HFFc6 (cell line): ENCODE results near the gene RAB44. TPM values are rescaled to one million over a fixed set of nuclear protein-coding genes. Genes with fewer than 3 reads are reported as not detected.

Source experiments
- DNase-seq: peaks from one replicate; pipeline ENCODE4 v3.0.0-alpha.2; 2018
- H3K27ac Mint-ChIP-seq: 2 replicates; pipeline ENCODE4 v1.8.0; 2020; ENCODE audit warnings: mild to moderate bottlenecking, mixed read lengths
- H3K27me3 Mint-ChIP-seq: 2 replicates; pipeline ENCODE4 v1.8.0; 2021; ENCODE audit warnings: mild to moderate bottlenecking, moderate library complexity, mixed read lengths; ENCODE audit not compliant: insufficient read depth
- H3K36me3 Mint-ChIP-seq: 2 replicates; pipeline ENCODE4 v1.8.0; 2021; ENCODE audit warnings: low read depth, mixed read lengths
- H3K4me1 Mint-ChIP-seq: 2 replicates; pipeline ENCODE4 v1.8.0; 2020; ENCODE audit warnings: low read depth, mixed read lengths
- H3K4me3 Mint-ChIP-seq: 2 replicates; pipeline ENCODE4 v1.8.0; 2020; ENCODE audit warnings: mild to moderate bottlenecking, moderate library complexity, mixed read lengths
- H3K9me3 Mint-ChIP-seq: 2 replicates; pipeline ENCODE4 v1.8.0; 2020; ENCODE audit warnings: mild to moderate bottlenecking, mixed read lengths
- total RNA-seq, 6 experiments: library from RNA; stranded (reverse); fragmentation: NEBNext Ultra II Directional; extraction: Animal tissue kit (Norgen Biotek cat#: 25700); gene quantifications; 2 replicates in 1 of 6; 3 replicates in 5 of 6; pipeline ENCODE4 v1.2.3, GENCODE V29; 2021
- TF ChIP-seq, protein P1 (sequence below): fragments of 200-600 bp; sonication (generic); IDR thresholded peaks from 2 replicates; pipeline ENCODE4 v1.5.0; 2021; ENCODE audit warnings: antibody characterized with exemption, mild to moderate bottlenecking

Gene RAB44
- total RNA-seq, 6 experiments from 2014 or later = 0.26 to 0.45 TPM; not detected in 4

DNA sequence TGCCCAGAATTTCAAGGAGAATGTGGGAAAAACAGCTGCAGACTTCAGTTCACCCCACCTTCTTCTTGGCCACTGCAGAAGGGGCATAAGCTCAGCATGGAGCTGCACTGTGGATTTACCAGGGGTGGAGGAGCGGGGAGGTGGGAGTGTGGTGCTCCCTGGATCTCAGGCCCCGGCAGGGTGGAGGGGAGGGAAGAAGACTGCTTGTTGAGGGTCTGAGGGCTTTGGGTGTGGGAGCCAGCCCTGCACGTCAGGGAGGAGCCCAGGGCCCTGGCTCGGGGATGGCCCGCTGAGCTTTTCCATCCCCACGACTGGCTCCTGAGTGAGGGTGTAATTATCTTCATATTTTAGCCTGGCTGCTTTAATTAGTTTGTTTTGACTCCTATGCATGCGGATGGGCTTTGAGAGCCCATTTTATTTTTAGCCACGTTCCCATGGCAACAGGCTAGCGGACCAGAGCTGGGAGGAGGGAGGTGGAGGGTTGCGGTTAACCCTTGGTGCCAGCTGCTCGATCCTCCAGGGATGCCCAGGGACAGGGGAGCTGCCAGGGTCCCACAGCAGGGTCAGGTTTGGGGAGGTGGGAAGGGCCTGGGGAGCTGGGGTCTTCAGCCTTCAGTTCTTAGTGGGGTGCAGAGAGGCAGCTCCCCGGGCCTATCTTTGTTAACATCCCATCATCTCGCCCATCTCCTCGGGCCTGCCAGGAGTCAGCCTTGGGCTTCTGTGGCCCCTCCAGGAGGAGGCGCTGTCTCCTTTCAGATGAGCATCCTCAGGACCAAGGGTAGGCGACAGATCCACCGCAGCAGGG is 68.2 kb downstream of the RAB44 start:
- no peak overlapping the region for H3K27ac Mint-ChIP-seq
- H3K4me3 Mint-ChIP-seq = no peak overlapping the region
- peaks cover 34% of the 10 kb centered on the region for H3K4me1 Mint-ChIP-seq
- peak; percentile 82 for DNase-seq
- TF ChIP-seq, protein P1, sequence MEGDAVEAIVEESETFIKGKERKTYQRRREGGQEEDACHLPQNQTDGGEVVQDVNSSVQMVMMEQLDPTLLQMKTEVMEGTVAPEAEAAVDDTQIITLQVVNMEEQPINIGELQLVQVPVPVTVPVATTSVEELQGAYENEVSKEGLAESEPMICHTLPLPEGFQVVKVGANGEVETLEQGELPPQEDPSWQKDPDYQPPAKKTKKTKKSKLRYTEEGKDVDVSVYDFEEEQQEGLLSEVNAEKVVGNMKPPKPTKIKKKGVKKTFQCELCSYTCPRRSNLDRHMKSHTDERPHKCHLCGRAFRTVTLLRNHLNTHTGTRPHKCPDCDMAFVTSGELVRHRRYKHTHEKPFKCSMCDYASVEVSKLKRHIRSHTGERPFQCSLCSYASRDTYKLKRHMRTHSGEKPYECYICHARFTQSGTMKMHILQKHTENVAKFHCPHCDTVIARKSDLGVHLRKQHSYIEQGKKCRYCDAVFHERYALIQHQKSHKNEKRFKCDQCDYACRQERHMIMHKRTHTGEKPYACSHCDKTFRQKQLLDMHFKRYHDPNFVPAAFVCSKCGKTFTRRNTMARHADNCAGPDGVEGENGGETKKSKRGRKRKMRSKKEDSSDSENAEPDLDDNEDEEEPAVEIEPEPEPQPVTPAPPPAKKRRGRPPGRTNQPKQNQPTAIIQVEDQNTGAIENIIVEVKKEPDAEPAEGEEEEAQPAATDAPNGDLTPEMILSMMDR = peak; percentile 95
- H3K36me3 Mint-ChIP-seq = no peaks in the 10 kb centered on the region
- no peaks in the 10 kb centered on the region for H3K9me3 Mint-ChIP-seq
- peaks cover 3% of the 10 kb centered on the region; the same call in 1 of the 2 replicates for H3K27me3 Mint-ChIP-seq

DNA sequence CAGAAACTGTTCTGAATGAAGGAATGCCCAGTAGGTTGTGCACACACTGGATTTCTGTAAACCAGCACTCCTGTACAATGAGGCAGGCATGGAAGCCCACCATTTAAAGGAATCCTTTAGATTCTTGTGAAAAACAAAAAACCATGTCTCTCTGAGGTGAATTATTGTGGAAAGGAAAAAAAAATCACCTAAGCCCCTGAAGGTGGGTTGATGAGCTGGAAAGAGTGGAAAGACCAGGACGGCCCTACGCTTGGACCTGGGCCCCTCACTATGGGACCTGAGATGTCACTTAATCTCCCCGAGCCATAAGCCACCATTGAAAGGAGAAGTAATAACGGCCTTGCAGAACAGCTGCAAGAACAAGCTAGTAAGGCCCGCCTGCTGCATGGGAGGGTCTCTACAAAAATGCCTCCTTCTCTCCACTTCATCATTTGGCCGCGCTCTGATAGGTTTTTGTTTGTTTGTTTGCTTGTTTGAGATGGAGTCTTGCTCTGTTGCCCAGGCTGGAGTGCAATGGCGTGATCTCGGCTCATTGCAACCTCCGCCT is 68.8 kb downstream of the RAB44 start:
- Mint-ChIP-seq H3K27ac (no peak overlapping the region), H3K4me3 (no peak overlapping the region), H3K4me1 (peaks cover 40% of the 10 kb centered on the region), H3K9me3 (no peaks in the 10 kb centered on the region), H3K27me3 (peaks cover under 1% of the 10 kb centered on the region; the same call in 1 of the 2 replicates), H3K36me3 (no peaks in the 10 kb centered on the region)
- no peak for DNase-seq
- TF ChIP-seq, protein P1 = 0 out of 2 replicates have a peak, but pooled peaks have one; percentile 41

DNA sequence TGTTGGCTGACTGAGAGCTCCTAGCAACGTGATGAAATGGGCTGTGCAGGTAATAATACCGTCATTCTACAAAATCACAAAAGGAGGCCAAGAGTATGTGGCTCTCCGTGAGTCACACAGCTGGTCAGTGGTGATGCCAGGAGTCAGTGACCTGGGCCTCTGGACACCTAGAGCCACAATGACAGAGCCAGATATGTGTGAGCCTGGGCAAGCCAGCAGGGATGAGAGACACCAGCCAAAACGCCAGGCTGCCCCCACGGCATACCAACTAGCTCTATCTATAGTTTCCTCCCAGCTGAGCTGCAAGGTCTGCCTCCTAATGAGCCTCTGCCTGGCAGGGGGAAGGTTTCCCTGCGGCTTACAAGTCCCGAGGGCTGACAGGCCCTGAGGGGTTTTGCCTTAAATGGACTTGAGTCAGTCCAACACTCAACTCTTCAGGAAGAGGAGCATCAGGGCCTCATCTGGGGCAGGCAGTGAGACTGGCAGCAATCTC is 71.6 kb downstream of the RAB44 start:
- TF ChIP-seq, protein P1 = no peak
- Mint-ChIP-seq H3K27me3 (no peaks in the 10 kb centered on the region; the same call in none of the 2 replicates), H3K4me1 (peaks cover 40% of the 10 kb centered on the region), H3K4me3 (no peak overlapping the region), H3K27ac (peak overlapping the region; percentile 71), H3K9me3 (no peaks in the 10 kb centered on the region), H3K36me3 (no peaks in the 10 kb centered on the region)
- peak; percentile 15 for DNase-seq

DNA sequence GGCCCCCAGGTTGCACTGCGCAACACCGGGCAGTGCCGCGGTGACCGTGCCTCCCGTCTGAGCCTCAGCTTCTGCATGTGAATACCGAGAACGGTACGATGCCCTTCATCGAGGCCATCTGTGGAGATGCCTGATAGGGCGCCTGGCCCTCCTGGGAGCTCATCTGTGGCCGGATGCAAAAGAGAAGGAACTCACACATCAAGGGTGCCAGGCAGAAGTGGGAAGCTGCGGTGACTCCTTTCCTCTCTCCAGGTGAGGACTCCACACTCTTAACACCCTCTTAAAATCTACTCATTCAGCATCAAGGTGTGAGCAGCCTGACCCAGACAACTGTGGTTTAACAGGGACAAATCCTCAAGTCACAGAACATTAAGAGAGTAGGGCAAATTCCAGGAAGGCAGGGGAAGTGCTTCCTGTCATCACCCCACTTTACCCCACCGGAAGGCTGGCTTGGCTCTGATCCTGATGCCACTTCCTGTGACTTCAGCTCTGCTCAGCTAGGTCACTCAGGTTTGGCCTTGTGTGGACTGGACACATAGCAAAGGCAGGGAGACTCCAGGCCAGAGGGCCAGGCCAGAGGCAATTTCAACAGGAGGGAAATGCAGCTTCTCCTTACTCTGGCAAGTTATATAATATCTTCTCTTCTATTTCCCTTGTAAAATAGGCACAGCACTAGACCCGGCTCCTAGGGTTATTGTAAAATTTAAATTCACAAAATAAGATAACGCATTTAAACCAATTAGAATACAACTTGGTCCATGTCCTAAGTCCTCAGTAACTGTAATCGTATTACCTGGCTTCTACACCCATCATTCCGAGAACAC is 72.3 kb downstream of the RAB44 start:
- Mint-ChIP-seq H3K4me1 (peaks cover 40% of the 10 kb centered on the region), H3K27ac (peak overlapping the region; percentile 71), H3K9me3 (no peaks in the 10 kb centered on the region), H3K36me3 (no peaks in the 10 kb centered on the region), H3K4me3 (peak overlapping the region; percentile 37; the same call in 1 of the 2 replicates), H3K27me3 (no peaks in the 10 kb centered on the region; the same call in 1 of the 2 replicates)
- TF ChIP-seq, protein P1 = no peak
- peak; percentile 36 for DNase-seq

DNA sequence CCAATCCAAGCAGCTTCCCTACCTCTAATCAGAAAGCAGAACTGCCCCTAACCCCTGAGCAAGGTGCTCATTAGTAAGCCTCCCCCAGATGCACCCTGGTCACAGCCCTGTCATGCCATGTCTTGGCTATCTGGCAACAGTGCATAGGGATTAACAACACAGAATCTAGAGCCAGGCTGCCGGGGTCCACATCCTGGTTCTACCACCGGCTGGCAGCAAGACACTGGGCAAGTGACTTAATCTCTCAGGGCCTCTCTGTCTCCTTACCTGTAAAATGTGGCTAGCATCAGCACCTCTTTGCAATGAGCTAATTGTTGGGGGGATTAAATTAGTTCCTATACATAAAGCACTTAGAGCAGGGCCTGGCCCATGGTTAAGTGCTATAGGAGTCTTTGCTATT is 73.5 kb downstream of the RAB44 start:
- Mint-ChIP-seq H3K4me3 (no peak overlapping the region), H3K4me1 (peaks cover 33% of the 10 kb centered on the region), H3K36me3 (no peaks in the 10 kb centered on the region), H3K27me3 (peaks cover 2% of the 10 kb centered on the region), H3K27ac (peak overlapping the region; percentile 32; the same call in 1 of the 2 replicates), H3K9me3 (no peaks in the 10 kb centered on the region)
- no peak for DNase-seq
- TF ChIP-seq, protein P1 = no peak
